NCI-H82 treated with DMSO at 0.1 percent for 48 hours (cell line): ENCODE measurements around the gene EMX2.

Source experiments
- DNase-seq: peaks from one replicate; lab custom pipeline; 2025; ENCODE audit not compliant: unreplicated experiment; lab: John Stamatoyannopoulos, UW

The EMX2 gene

GRCh38 chr10:117596706-117597105 lies 54.2 kb downstream of the EMX2 start:
- no peak for DNase-seq

GRCh38 chr10:117597216-117597615 lies 54.7 kb downstream of the EMX2 start:
- no peak for DNase-seq
